HepG2 (cell line): ENCODE data around the gene CAPG. TPM values are rescaled to one million over a fixed set of nuclear protein-coding genes. Genes with fewer than 3 reads are reported as not detected.
A peak's percentile ranks its signal among the peaks of the same experiment; 100 is the strongest.

Experiments used
- ARID2 ChIP-seq: sonication (generic); formaldehyde crosslinking; IDR thresholded peaks from 2 replicates; pipeline ENCODE4 v1.8.1; 2022; ENCODE audit warnings: mild to moderate bottlenecking, missing genetic modification reagents, borderline replicate concordance
- ATF2 ChIP-seq: sonication (generic); formaldehyde crosslinking; IDR thresholded peaks from 2 replicates; pipeline ENCODE4 v1.4.0; 2020; ENCODE audit warnings: missing genetic modification reagents
- FOXA3 ChIP-seq: IDR thresholded peaks from 2 replicates; pipeline ENCODE4 v1.6.1; 2016; ENCODE audit warnings: missing genetic modification reagents, missing compliant biosample characterization
- FOXO4 ChIP-seq: sonication (generic); formaldehyde crosslinking; conservative IDR thresholded peaks from 2 replicates; pipeline ENCODE4 v1.8.1; 2023; ENCODE audit warnings: missing genetic modification reagents
- KDM5A ChIP-seq: fragments of 200-600 bp; sonication (generic); IDR thresholded peaks from 2 replicates; pipeline ENCODE4 v1.7.0; 2018; ENCODE audit warnings: antibody characterized with exemption, mild to moderate bottlenecking, low read length, borderline replicate concordance
- KMT2B ChIP-seq: IDR thresholded peaks from 2 replicates; pipeline ENCODE4 v1.6.1; 2016; ENCODE audit warnings: missing genetic modification reagents, missing compliant biosample characterization
- NFIB ChIP-seq: sonication (generic); formaldehyde crosslinking; IDR thresholded peaks from 2 replicates; pipeline ENCODE4 v1.9.0; 2021; ENCODE audit warnings: missing genetic modification reagents, mild to moderate bottlenecking, borderline replicate concordance
- NR0B2 ChIP-seq: sonication (generic); formaldehyde crosslinking; IDR thresholded peaks from 2 replicates; pipeline ENCODE4 v1.4.0; 2020; ENCODE audit warnings: mild to moderate bottlenecking, missing genetic modification reagents
- RFX1 ChIP-seq: fragments of 450-650 bp; IDR thresholded peaks from 2 replicates; pipeline ENCODE4 v1.6.1; 2017
- USF2 ChIP-seq, 2 experiments: sonication (generic) in 1 of 2; formaldehyde crosslinking in 1 of 2; IDR thresholded peaks; 2 replicates each; pipeline versions ENCODE4 v1.5.1 to v1.6.1; 2011 to 2020; ENCODE audit warnings: borderline replicate concordance in 1 of 2, low read depth in 1 of 2, low read length in 1 of 2, mild to moderate bottlenecking in 1 of 2, missing genetic modification reagents in 1 of 2, moderate library complexity in 1 of 2
- YY1 ChIP-seq: IDR thresholded peaks from 2 replicates; pipeline ENCODE4 v1.6.1; 2011; ENCODE audit warnings: low read length, low read depth, moderate library complexity, mild to moderate bottlenecking; ENCODE audit not compliant: insufficient read depth, insufficient replicate concordance
- ZBTB44 ChIP-seq: sonication (generic); formaldehyde crosslinking; IDR thresholded peaks from 2 replicates; pipeline ENCODE4 v1.4.0; 2020; ENCODE audit warnings: missing genetic modification reagents
- ZKSCAN1 ChIP-seq: fragments of 150-350 bp; IDR thresholded peaks from 2 replicates; pipeline ENCODE4 v1.6.1; 2014; ENCODE audit warnings: low read length
- ZNF136 ChIP-seq: sonication (generic); formaldehyde crosslinking; IDR thresholded peaks from 2 replicates; pipeline ENCODE4 v1.8.1; 2022; ENCODE audit warnings: low read depth, mild to moderate bottlenecking, moderate library complexity, missing genetic modification reagents
- ZNF205 ChIP-seq: IDR thresholded peaks from 2 replicates; pipeline ENCODE4 v1.6.1; 2018; ENCODE audit warnings: missing biosample characterization, missing genetic modification reagents
- ZNF552 ChIP-seq: sonication (generic); formaldehyde crosslinking; IDR thresholded peaks from 2 replicates; pipeline ENCODE4 v1.9.0; 2022; ENCODE audit warnings: missing genetic modification reagents, mild to moderate bottlenecking, borderline replicate concordance
- ZNF713 ChIP-seq: sonication (generic); formaldehyde crosslinking; IDR thresholded peaks from 2 replicates; pipeline ENCODE4 v1.4.0; 2020; ENCODE audit warnings: mild to moderate bottlenecking, missing genetic modification reagents
- ZNF780A ChIP-seq: sonication (generic); formaldehyde crosslinking; IDR thresholded peaks from 2 replicates; pipeline ENCODE4 v1.8.0; 2022; ENCODE audit warnings: mild to moderate bottlenecking, missing genetic modification reagents, moderate library complexity
- ZNF883 ChIP-seq: sonication (generic); formaldehyde crosslinking; IDR thresholded peaks from 2 replicates; pipeline ENCODE4 v1.5.1; 2020; ENCODE audit warnings: mild to moderate bottlenecking, missing genetic modification reagents; ENCODE audit errors: not compliant biosample characterization
- polyA plus RNA-seq, 8 experiments: library from polyadenylated mRNA; depleted of rRNA in 3 of 8; stranded (reverse) in 7 of 8; unstranded in 1 of 8; fragments of >200 nt; fragmentation: Illumina TruSeq in 4 of 8; extraction: Trizol in 4 of 8; gene quantifications; 2 replicates each; pipeline versions ENCODE4 v1.2.1 to v1.2.3, GENCODE V29; 2011 to 2016; ENCODE audit warnings: low read depth in 4 of 8, missing spikeins in 1 of 8, mixed read lengths in 1 of 8; ENCODE audit not compliant: insufficient read depth in 1 of 8
- total RNA-seq, 5 experiments: library from RNA; depleted of rRNA; stranded (reverse); fragments of >200 nt; fragmentation: Illumina TruSeq; extraction: Trizol; gene quantifications; 2 replicates each; pipeline ENCODE4 v1.2.3, GENCODE V29; 2016; ENCODE audit warnings: low read depth in 1 of 5

Gene CAPG
- total and polyA plus RNA-seq, 2 of the 13 experiments (the other 11 are each of a cell fraction or from before 2014, with no cell fraction given): 12.7 to 18.2 TPM

GRCh38 chr2:85418132-85419008 is 8.2 kb upstream of the CAPG start, which contains the start of gene SH2D6 (continued):
- TF ChIP-seq ZNF713 (CRISPR knock-in tag) (no peak), FOXA3 (no peak; the same call in 1 of the 2 replicates), ZNF780A (CRISPR knock-in tag) (no peak), RFX1 (no peak), ATF2 (peak; percentile 14; the same call in 1 of the 2 replicates), KMT2B (no peak; the same call in 1 of the 2 replicates), ZKSCAN1 (no peak), USF2 (IDR thresholded peaks at IDR 0.05; ENCODE audit: low read depth, low read length) (no peak), USF2 (CRISPR knock-in tag; IDR thresholded peaks at IDR 0.05; ENCODE audit: borderline replicate concordance) (0 out of 2 replicates have a peak, but pooled peaks have one; percentile 22), ARID2 (CRISPR knock-in tag) (peak; percentile 16; the same call in 1 of the 2 replicates), NR0B2 (peak; percentile 6; the same call in 1 of the 2 replicates), ZNF883 (CRISPR knock-in tag) (peak; percentile 35), ZBTB44 (CRISPR knock-in tag) (peak; percentile 87), KDM5A (no peak; the same call in 1 of the 2 replicates), FOXO4 (CRISPR knock-in tag) (peak; percentile 100), ZNF552 (CRISPR knock-in tag) (peak; percentile 50; the same call in 1 of the 2 replicates), YY1 (peak; percentile 68), ZNF205 (CRISPR knock-in tag) (peak; percentile 75), NFIB (no peak), ZNF136 (CRISPR knock-in tag) (peak; percentile 21)
